GM10248 (cell line): ENCODE measurements around the gene FILIP1.

ENCODE experiments used
- CTCF ChIA-PET: fragments of 300-600 bp; sonication (Branson Sonifier 250); formaldehyde crosslinking; extraction: SDS; loops from one replicate; lab custom pipeline; 2021; ENCODE audit warnings: antibody characterized with exemption; lab: Yijun Ruan, JAX
- POLR2A ChIA-PET: fragments of 350-650 bp; sonication (Branson Sonifier 250); formaldehyde crosslinking; extraction: SDS; loops from one replicate; lab custom pipeline; 2020; ENCODE audit warnings: antibody characterized with exemption; lab: Yijun Ruan, JAX
- DNase-seq: peaks from one replicate; pipeline ENCODE4 v3.0.0; 2012; ENCODE audit errors: extremely low spot score
- TF ChIP-seq, protein P1 (sequence below): IDR thresholded peaks from 2 replicates; pipeline ENCODE4 v1.5.1; 2012; ENCODE audit warnings: mild to moderate bottlenecking, low read depth; ENCODE audit errors: extremely low read depth, missing control alignments, control extremely low read depth

Gene FILIP1

DNA sequence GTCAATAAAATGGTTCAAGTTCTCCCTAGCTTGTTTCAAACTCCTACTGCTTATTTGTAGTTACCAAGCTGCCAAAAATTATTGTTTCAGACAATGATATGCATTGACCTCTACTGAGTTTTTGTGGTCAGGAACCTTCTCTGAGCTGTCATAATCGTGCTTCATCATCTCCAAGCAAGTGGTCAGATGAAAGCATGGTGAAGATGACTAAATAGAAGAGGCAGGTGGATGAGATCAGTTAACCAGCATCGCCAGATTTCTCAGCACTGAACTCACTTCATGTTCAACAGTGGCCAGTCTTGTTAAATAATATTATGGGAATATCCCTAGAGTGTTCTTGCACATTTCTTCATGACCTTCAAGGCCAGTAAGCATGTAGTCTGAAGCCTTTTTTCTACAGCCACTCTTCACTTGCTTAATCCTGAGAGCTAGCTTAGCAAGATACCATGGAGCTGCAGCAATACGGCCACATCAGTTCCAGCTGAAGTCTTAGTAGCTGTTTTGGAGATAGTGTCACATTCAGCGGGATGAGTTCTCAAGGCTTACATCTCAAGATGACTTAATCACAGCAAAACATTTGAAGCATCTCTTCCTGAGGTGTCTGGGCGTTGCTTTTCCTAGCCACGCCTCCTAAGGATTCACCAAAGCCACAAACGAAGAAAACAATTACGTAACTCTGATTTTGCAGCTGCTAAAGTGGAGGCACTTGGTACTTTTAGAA is 107.4 kb downstream of the FILIP1 start:
- CTCF ChIA-PET: interaction anchor here (1.1 to 1.9 kb wide), 3 partner anchors 12 to 89 kb away, joined by 3 to 6 read pairs (median 4); no protein-coding TSS in a partner anchor
- DNase-seq: no peak
- POLR2A ChIA-PET: no interaction called here
- TF ChIP-seq, protein P1, sequence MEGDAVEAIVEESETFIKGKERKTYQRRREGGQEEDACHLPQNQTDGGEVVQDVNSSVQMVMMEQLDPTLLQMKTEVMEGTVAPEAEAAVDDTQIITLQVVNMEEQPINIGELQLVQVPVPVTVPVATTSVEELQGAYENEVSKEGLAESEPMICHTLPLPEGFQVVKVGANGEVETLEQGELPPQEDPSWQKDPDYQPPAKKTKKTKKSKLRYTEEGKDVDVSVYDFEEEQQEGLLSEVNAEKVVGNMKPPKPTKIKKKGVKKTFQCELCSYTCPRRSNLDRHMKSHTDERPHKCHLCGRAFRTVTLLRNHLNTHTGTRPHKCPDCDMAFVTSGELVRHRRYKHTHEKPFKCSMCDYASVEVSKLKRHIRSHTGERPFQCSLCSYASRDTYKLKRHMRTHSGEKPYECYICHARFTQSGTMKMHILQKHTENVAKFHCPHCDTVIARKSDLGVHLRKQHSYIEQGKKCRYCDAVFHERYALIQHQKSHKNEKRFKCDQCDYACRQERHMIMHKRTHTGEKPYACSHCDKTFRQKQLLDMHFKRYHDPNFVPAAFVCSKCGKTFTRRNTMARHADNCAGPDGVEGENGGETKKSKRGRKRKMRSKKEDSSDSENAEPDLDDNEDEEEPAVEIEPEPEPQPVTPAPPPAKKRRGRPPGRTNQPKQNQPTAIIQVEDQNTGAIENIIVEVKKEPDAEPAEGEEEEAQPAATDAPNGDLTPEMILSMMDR: no peak

DNA sequence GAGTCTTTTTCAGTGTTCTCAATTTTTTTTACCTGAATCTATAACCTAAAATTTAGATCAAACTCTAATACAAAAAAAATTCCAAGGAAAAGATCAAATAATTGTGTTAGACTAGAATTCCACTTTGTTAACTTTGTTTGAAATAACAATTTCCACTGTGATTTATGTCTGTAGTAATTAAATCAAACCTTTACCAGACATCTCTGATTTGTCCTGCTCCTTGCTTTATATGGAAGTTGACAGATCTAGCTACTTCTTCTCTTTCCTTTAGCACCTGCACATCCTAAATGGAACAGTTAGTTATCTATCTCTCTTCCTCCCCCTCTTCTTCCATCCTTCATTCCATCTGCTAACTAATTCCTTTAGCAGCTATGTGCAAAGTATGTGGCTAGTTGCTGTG is 109.5 kb downstream of the FILIP1 start:
- ChIA-PET CTCF (interaction anchor here (1.9 kb wide), 1 partner anchor 10 kb away, joined by 6 read pairs; no protein-coding TSS in a partner anchor), POLR2A (no interaction called here)
- TF ChIP-seq, protein P1: no peak
- DNase-seq: no peak

DNA sequence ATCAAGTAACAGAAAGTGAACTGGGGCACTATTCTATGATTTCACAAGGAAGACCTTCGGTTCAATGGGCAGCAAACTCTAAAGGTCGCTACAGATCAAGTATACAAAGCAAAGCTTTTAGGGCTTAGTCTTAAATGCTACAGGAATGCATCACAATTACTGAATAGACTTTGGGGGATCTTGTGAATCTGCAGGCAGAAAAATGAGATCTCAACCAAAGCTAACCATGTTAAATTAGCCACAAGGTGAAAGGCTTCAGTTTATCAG is 111.0 kb downstream of the FILIP1 start:
- POLR2A ChIA-PET: no interaction called here
- TF ChIP-seq, protein P1: no peak
- DNase-seq: no peak
- CTCF ChIA-PET: interaction anchor here (1.2 kb wide), 1 partner anchor 11 kb away, joined by 3 read pairs; no protein-coding TSS in a partner anchor

DNA sequence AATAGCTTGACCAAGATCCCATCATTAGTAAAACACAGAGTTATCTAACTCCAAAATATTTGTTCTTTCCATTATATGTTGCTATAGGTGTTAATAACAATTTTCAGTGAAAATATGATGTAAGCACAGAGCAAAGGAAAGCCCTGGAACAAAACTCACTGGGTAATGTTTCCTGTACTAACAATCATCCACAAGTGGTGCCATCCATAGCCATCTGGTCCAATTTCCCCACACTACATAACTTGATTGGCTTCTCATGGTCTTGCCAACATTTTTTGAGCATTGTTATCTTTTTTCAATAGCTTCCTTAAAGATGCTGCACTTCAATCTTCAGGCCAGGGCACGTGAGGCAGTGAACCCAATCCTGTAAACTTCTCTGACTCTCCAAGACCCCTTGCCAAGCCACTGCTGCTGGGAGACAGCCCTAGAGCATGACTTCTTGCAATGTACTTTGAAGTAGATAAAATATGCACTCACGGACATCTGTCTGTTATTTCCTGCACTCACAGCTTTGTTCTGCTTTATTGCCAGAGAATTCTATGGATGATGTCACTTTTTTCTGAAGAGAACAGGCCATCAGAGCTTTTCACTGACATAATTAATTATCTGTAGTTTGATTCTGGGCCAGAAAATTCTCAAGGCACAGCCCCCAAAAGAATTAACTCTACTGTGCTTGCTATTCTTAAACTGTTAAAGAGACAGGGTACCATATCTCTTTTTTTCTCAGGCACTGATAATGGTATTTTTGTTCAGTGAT is 111.5 kb downstream of the FILIP1 start:
- CTCF ChIA-PET: interaction anchor here (0.9 to 1.4 kb wide), 3 partner anchors 8 to 14 kb away, joined by 3 to 8 read pairs (median 3); no protein-coding TSS in a partner anchor
- TF ChIP-seq, protein P1: no peak
- DNase-seq: no peak
- POLR2A ChIA-PET: no interaction called here

DNA sequence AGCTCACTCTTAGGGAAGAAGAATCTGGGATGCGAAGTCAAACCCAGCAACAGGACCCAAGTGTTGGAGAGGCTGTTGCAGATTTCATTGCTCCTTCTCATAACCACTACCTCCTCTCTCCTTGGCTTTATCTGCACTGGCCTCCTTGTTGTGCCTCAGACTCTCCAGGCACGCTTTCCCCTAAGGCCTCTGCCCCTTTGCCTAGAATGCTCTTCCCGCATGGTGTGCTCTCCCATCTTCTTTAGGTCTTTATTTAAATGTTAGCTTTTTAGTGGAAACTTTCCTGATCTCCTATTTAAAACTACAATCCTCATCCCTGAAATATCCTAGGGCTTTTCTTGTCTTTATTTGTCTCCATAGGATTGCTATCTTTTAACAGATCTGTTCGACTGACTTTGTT is 114.1 kb downstream of the FILIP1 start:
- TF ChIP-seq, protein P1: no peak
- ChIA-PET CTCF (no interaction called here), POLR2A (no interaction called here)
- no peak for DNase-seq

DNA sequence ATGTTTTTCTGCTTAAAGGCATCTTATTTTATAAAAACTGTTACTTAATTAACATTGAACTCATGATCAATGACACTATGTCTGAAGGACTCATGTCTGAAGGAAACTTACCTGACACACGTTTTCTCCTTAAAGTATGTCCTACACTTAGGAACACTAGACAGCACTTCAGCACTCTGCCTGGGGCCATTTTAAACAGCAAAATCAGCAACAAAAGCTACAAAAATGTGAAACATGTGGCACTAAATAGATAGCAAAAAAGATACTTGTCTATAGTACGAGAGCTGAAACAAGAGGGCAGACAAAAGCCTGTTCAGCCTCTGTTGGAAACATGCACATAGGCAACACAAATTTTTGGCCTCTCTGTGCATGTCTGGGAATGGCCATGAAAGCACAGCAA is 115.5 kb downstream of the FILIP1 start:
- ChIA-PET POLR2A (no interaction called here), CTCF (interaction anchor here (1.4 to 1.8 kb wide), 2 partner anchors 15 to 29 kb away, joined by 3 to 5 read pairs; no protein-coding TSS in a partner anchor)
- no peak for DNase-seq
- TF ChIP-seq, protein P1: no peak
